Stimulated activated CD4-positive, alpha-beta T cell treated with anti-CD3 and anti-CD28 coated beads, Interleukin-4, amount 100 ng/mL, for 1 hour (primary cell): ENCODE results near the gene HECA.
"Not testable (repeated sequence)": the region's sequence is repeated elsewhere in the genome, so short reads cannot be mapped to it uniquely, and the experiment has no call there.

ENCODE experiments used
- DNase-seq: peaks from one replicate; pipeline ENCODE4 v3.0.0-alpha.2; 2020

The HECA gene

GRCh38 chr6:139212460-139212859 lies 77.6 kb downstream of the HECA start:
- not testable (repeated sequence) for DNase-seq

- DNase-seq, result peak; percentile 67
Measured at GRCh38 chr6:139219271-139219729, 84.4 kb downstream of the HECA start.

GRCh38 chr6:139219746-139220145 lies 84.9 kb downstream of the HECA start:
- no peak for DNase-seq

GRCh38 chr6:139228387-139228786 lies 93.5 kb downstream of the HECA start:
- DNase-seq, result not testable (repeated sequence)
